Measurements from ENCODE around the gene SIRT3. TPM values are rescaled to one million over a fixed set of nuclear protein-coding genes. Genes with fewer than 3 reads are reported as not detected.

Gene SIRT3
- polyA plus RNA-seq, 4 donors: 15.9 to 46.7 (median 19.6) TPM

DNA sequence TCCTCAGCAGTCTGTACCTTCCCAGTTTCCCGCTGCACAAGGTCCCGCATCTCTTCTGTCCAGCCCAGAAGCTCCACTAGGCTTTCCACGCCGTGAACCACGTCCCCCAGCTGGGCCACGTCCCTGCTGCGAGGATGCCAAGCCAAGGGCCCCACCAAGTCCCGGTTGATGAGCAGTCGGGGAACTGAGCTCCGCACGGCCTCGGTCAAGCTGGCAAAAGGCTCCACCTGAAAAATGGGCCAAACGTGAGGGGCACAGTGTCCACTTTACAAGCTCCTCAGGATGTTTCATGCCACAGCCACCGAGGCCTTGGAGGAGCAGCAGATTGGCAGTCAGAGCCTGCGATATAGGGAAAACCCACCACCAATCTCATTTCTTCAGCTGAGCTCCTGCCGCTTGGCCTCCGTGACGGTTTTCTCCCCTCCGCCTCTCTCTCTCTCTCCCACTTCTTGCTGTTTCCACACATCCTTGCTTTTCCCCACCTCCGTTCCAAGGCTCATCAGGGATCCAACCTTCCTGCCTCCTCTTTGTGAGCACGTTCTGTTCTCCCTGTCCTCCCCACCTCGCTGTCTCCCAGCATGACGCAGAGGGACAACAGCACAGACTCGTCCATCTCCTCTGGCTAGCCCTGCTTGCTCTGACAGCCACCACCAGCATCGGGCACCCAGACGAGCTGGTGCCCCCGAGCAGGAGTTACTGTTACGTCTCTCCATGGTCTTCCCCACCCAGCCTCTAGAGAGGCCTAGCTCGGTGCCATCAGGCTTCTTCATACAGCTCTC lies 17.1 kb downstream of the SIRT3 start:
- 89 to 95% (median 92%) methylated on average over 29 of the region's 29 CpGs for WGBS, 3 donors
- Histone ChIP-seq H3K4me3 (ENCODE audit: low read depth in 1 of 3, low read length in 3 of 3) (no peak overlapping the region), H3K36me3 (ENCODE audit: control insufficient read depth in 3 of 3, insufficient read depth in 2 of 3, low read depth in 1 of 3, low read length in 3 of 3) (peaks cover 0 to 66% (median 15%) of the 10 kb centered on the region in 3 donors), H3K9me3 (ENCODE audit: control insufficient read depth in 2 of 2, insufficient read depth in 1 of 2, low read depth in 1 of 2, low read length in 1 of 2) (no peaks in the 10 kb centered on the region), H3K4me1 (ENCODE audit: control insufficient read depth in 3 of 3, insufficient read depth in 2 of 3, low read depth in 1 of 3, low read length in 2 of 3) (no peaks in the 10 kb centered on the region), H3K27me3 (ENCODE audit: control insufficient read depth in 3 of 3, insufficient read depth in 3 of 3, low read length in 3 of 3) (no peaks in the 10 kb centered on the region), H3K27ac (ENCODE audit: low read depth in 1 of 3, low read length in 2 of 3) (no peak overlapping the region)
- DNase-seq (no peak), FAIRE-seq (no peak)

DNA sequence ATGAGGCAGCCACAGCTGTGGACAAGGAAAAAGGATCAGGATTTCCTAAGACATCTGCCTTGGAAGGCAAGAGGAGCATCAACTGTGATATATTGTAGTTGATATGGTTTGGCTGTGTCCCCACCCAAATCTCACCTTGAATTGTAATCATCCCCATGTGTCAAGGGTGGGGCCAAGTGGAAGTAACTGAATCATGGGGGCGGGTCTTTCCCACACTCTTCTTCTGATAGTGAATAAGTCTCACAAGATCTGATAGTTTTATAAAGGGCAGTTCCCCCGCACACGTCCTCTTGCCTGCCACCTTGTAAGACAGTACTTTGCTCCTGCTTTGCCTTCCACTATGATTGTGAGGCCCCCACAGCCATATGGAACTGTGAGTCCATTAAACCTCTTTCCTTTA lies 18.4 kb downstream of the SIRT3 start:
- peaks cover 4 to 67% (median 18%) of the 10 kb centered on the region in 3 donors for H3K36me3 ChIP-seq (ENCODE audit: control insufficient read depth in 3 of 3, insufficient read depth in 2 of 3, low read depth in 1 of 3, low read length in 3 of 3)
- 81 to 88% (median 82%) methylated on average over 3 of the region's 3 CpGs for WGBS, 3 donors
- H3K27ac ChIP-seq (ENCODE audit: low read depth in 1 of 3, low read length in 2 of 3): no peak overlapping the region
- H3K4me3 ChIP-seq (ENCODE audit: low read depth in 1 of 3, low read length in 3 of 3): no peak overlapping the region
- no peaks in the 10 kb centered on the region for H3K9me3 ChIP-seq (ENCODE audit: control insufficient read depth in 2 of 2, insufficient read depth in 1 of 2, low read depth in 1 of 2, low read length in 1 of 2)
- DNase-seq: no peak
- H3K27me3 ChIP-seq (ENCODE audit: control insufficient read depth in 3 of 3, insufficient read depth in 3 of 3, low read length in 3 of 3): no peaks in the 10 kb centered on the region
- no peak for FAIRE-seq
- H3K4me1 ChIP-seq (ENCODE audit: control insufficient read depth in 3 of 3, insufficient read depth in 2 of 3, low read depth in 1 of 3, low read length in 2 of 3): no peaks in the 10 kb centered on the region

DNA sequence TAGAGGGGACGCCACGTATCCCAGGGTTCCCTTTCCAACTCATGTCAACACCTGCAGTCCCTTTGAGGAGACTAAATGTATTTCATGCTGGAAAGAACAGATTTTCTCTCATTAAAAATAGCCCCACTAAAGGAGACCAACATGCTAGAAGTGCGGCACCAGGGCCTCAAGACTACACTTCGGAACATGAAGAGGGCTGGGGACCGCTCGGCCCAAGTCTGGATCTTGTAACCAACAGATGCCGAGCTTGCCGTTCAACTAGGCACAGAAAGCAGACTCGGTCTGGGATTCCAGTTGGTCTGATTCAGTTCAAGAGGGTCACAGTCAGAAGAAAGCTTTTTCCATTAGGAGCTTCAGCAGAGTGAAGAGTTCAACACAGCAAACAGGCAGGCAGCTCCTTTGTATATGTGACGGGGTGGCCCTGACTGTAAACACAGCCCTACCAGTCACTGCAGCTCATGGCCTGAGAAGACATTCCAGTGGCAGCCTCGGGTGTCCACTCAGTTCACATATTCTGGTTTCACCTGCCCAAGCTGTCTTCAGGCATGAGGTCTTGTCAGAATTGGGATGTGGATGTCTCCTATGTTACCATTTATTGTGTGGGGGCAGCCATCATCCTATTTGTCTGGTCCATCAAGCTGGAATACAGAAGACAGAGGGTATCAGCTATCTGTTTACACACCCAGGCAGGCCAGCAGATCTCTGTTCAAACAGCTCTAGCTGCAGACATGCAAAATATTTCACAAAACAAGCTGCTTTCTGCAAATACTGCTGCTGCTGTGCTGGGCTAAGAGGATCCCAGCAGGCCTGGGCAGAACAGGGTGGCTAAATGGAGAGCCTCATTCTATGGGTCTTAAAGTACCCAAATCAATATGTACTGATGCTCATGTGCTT lies 19.8 kb downstream of the SIRT3 start:
- Histone ChIP-seq H3K9me3 (ENCODE audit: control insufficient read depth in 2 of 2, insufficient read depth in 1 of 2, low read depth in 1 of 2, low read length in 1 of 2) (no peaks in the 10 kb centered on the region), H3K4me3 (ENCODE audit: low read depth in 1 of 3, low read length in 3 of 3) (no peak overlapping the region), H3K27me3 (ENCODE audit: control insufficient read depth in 3 of 3, insufficient read depth in 3 of 3, low read length in 3 of 3) (no peaks in the 10 kb centered on the region), H3K4me1 (ENCODE audit: control insufficient read depth in 3 of 3, insufficient read depth in 2 of 3, low read depth in 1 of 3, low read length in 2 of 3) (no peaks in the 10 kb centered on the region), H3K27ac (ENCODE audit: low read depth in 1 of 3, low read length in 2 of 3) (no peak overlapping the region), H3K36me3 (ENCODE audit: control insufficient read depth in 3 of 3, insufficient read depth in 2 of 3, low read depth in 1 of 3, low read length in 3 of 3) (peaks cover 13 to 72% (median 21%) of the 10 kb centered on the region in 3 donors)
- WGBS, 3 donors: 87 to 92% (median 91%) methylated on average over 11 of the region's 11 CpGs
- no peak for DNase-seq
- FAIRE-seq: no peak

DNA sequence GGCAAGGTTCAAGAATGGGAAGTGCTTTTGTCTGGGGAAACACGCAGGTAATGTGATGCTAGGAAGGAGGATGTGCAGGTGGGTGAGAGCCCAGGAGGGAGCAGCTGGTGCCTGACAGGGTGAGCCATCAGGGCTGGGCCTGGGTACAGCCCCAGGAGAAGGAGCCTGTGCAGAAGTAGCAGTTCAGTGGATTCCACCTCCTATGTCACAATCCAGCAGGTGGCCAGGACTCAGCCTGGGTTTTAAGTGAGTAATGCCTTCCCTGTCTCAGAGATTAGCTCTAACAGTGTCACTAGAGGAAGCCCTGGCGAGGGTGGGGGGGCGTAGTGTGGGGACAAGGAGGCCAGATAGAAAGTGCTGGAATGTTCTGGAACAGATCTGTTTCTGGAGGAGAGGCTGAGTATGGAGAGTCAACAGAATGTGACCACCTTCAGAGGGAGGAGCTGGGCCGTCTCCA lies 20.5 kb downstream of the SIRT3 start:
- FAIRE-seq: no peak
- H3K4me1 ChIP-seq (ENCODE audit: control insufficient read depth in 3 of 3, insufficient read depth in 2 of 3, low read depth in 1 of 3, low read length in 2 of 3): peaks cover 0 to 1% (median 0%) of the 10 kb centered on the region in 3 donors
- 74 to 83% (median 78%) methylated on average over 4 of the region's 4 CpGs for WGBS, 3 donors

DNA sequence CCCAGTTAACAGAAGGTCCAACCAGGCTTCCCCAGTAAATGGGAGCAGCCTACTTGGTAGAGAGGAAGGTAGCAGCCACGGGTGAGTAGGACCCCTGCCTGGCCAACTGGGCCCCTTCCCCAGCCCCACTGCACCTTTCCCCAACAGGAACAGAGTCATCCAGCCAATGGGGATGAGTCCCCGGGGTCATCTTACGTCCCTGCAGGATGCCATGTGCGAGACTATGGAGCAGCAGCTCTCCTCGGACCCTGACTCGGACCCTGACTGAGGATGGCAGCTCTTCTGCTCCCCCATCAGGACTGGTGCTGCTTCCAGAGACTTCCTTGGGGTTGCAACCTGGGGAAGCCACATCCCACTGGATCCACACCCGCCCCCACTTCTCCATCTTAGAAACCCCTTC lies 22.1 kb downstream of the SIRT3 start:
- Histone ChIP-seq H3K36me3 (ENCODE audit: control insufficient read depth in 3 of 3, insufficient read depth in 2 of 3, low read depth in 1 of 3, low read length in 3 of 3) (peaks cover 13 to 87% (median 19%) of the 10 kb centered on the region in 3 donors), H3K9me3 (ENCODE audit: control insufficient read depth in 2 of 2, insufficient read depth in 1 of 2, low read depth in 1 of 2, low read length in 1 of 2) (no peaks in the 10 kb centered on the region), H3K27me3 (ENCODE audit: control insufficient read depth in 3 of 3, insufficient read depth in 3 of 3, low read length in 3 of 3) (no peaks in the 10 kb centered on the region), H3K27ac (ENCODE audit: low read depth in 1 of 3, low read length in 2 of 3) (no peak overlapping the region), H3K4me1 (ENCODE audit: control insufficient read depth in 3 of 3, insufficient read depth in 2 of 3, low read depth in 1 of 3, low read length in 2 of 3) (peaks cover 2 to 16% (median 5%) of the 10 kb centered on the region in 3 donors), H3K4me3 (ENCODE audit: low read depth in 1 of 3, low read length in 3 of 3) (no peak overlapping the region)
- FAIRE-seq (no peak), DNase-seq (no peak)
- WGBS, 3 donors: 87 to 92% (median 89%) methylated on average over 7 of the region's 7 CpGs

More for the DNA sequence above, 20.5 kb downstream of the SIRT3 start:
- peaks cover 13 to 77% (median 21%) of the 10 kb centered on the region in 3 donors for H3K36me3 ChIP-seq (ENCODE audit: control insufficient read depth in 3 of 3, insufficient read depth in 2 of 3, low read depth in 1 of 3, low read length in 3 of 3)
- no peak overlapping the region for H3K27ac ChIP-seq (ENCODE audit: low read depth in 1 of 3, low read length in 2 of 3)
- no peak overlapping the region for H3K4me3 ChIP-seq (ENCODE audit: low read depth in 1 of 3, low read length in 3 of 3)
- H3K27me3 ChIP-seq (ENCODE audit: control insufficient read depth in 3 of 3, insufficient read depth in 3 of 3, low read length in 3 of 3): no peaks in the 10 kb centered on the region
- DNase-seq: no peak
- no peaks in the 10 kb centered on the region for H3K9me3 ChIP-seq (ENCODE audit: control insufficient read depth in 2 of 2, insufficient read depth in 1 of 2, low read depth in 1 of 2, low read length in 1 of 2)

DNA sequence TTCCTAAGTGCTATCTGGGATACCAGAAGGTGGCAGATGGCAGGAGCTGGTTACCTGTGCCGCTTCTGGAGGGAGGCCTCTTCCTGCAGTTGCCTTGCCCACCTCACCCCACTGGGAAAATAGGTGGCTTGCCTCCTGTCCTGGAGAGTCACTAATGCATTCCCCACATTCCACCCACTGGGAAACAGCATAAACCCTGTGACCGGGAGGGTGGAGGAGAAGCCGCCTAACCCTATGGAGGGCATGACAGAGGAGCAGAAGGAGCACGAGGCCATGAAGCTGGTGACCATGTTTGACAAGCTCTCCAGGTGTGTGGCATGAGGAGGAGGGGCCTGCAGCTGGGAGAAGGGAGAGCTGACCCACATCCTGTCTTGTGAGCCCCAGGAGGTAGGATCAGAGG lies 23.0 kb downstream of the SIRT3 start:
- Histone ChIP-seq H3K4me3 (ENCODE audit: low read depth in 1 of 3, low read length in 3 of 3) (no peak overlapping the region), H3K9me3 (ENCODE audit: control insufficient read depth in 2 of 2, insufficient read depth in 1 of 2, low read depth in 1 of 2, low read length in 1 of 2) (no peaks in the 10 kb centered on the region), H3K27me3 (ENCODE audit: control insufficient read depth in 3 of 3, insufficient read depth in 3 of 3, low read length in 3 of 3) (no peaks in the 10 kb centered on the region), H3K4me1 (ENCODE audit: control insufficient read depth in 3 of 3, insufficient read depth in 2 of 3, low read depth in 1 of 3, low read length in 2 of 3) (peaks cover 2 to 16% (median 5%) of the 10 kb centered on the region in 3 donors), H3K36me3 (ENCODE audit: control insufficient read depth in 3 of 3, insufficient read depth in 2 of 3, low read depth in 1 of 3, low read length in 3 of 3) (peaks cover 13 to 79% (median 19%) of the 10 kb centered on the region in 3 donors), H3K27ac (ENCODE audit: low read depth in 1 of 3, low read length in 2 of 3) (no peak overlapping the region)
- no peak for DNase-seq
- no peak for FAIRE-seq
- 87 to 88% (median 88%) methylated on average over 4 of the region's 4 CpGs for WGBS, 3 donors

DNA sequence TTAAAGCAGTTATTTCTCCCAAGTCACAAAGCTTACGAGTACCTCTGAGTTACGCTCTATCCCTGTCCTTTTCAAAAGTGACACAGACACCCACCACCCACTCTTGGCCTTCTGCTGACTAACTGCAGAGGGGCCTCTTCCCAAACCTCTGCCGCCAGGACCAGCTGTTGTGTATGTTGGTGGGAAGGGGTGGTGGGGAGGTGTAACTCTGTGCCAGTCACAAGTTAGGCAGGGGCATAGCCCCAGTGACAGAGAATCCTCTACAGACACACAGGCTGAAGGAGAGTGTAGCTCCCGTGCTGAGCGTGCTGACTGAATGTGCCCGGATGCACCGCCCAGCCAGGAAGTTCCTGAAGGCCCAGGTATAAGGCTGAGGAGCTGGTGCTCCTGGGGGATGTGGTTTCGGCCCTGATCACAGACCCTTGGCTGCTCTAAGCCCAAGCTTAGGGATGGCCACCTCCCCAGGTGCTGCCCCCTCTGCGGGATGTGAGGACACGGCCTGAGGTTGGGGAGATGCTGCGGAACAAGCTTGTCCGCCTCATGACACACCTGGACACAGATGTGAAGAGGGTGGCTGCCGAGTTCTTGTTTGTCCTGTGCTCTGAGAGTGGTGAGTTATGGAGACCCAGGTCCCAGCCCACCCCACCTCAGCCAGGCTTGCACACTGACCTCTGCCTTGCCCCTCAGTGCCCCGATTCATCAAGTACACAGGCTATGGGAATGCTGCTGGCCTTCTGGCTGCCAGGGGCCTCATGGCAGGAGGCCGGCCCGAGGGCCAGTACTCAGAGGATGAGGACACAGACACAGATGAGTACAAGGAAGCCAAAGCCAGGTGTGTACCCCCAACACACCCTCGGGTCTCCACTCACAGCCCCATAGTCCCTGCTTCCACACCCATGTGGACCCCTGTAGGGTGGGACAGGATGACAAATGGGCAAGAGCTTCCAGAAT lies 23.7 kb downstream of the SIRT3 start:
- no peak overlapping the region for H3K27ac ChIP-seq (ENCODE audit: low read depth in 1 of 3, low read length in 2 of 3)
- no peaks in the 10 kb centered on the region for H3K9me3 ChIP-seq (ENCODE audit: control insufficient read depth in 2 of 2, insufficient read depth in 1 of 2, low read depth in 1 of 2, low read length in 1 of 2)
- WGBS, 3 donors: 92 to 93% (median 93%) methylated on average over 17 of the region's 17 CpGs
- FAIRE-seq (no peak), DNase-seq (no peak)
- H3K4me3 ChIP-seq (ENCODE audit: low read depth in 1 of 3, low read length in 3 of 3): no peak overlapping the region
- H3K27me3 ChIP-seq (ENCODE audit: control insufficient read depth in 3 of 3, insufficient read depth in 3 of 3, low read length in 3 of 3): no peaks in the 10 kb centered on the region
- H3K4me1 ChIP-seq (ENCODE audit: control insufficient read depth in 3 of 3, insufficient read depth in 2 of 3, low read depth in 1 of 3, low read length in 2 of 3): peaks cover 2 to 16% (median 5%) of the 10 kb centered on the region in 3 donors
- H3K36me3 ChIP-seq (ENCODE audit: control insufficient read depth in 3 of 3, insufficient read depth in 2 of 3, low read depth in 1 of 3, low read length in 3 of 3): peaks cover 13 to 78% (median 19%) of the 10 kb centered on the region in 3 donors
